Osteoblast (primary cell): ENCODE results near the gene RPP25. TPM values are rescaled to one million over a fixed set of nuclear protein-coding genes. Genes with fewer than 3 reads are reported as not detected.

Source experiments
- DNase-seq: peaks from one replicate; pipeline ENCODE4 v3.0.0; 2011; ENCODE audit warnings: low spot score, mixed read lengths; ENCODE audit not compliant: insufficient read length; ENCODE audit errors: missing footprints
- H2AFZ ChIP-seq: 2 replicates; pipeline ENCODE4 v1.6.0; 2011; ENCODE audit warnings: mild to moderate bottlenecking, low read length
- H3K27ac ChIP-seq: 2 replicates; pipeline ENCODE4 v1.5.1; 2011; ENCODE audit warnings: mild to moderate bottlenecking, low read depth, low read length, moderate library complexity
- H3K27me3 ChIP-seq: 2 replicates; pipeline ENCODE4 v1.6.0; 2012; ENCODE audit warnings: mild to moderate bottlenecking, control low read depth, inconsistent platforms, low read length, moderate library complexity; ENCODE audit not compliant: insufficient read depth
- H3K36me3 ChIP-seq: 2 replicates; pipeline ENCODE4 v1.5.1; 2011; ENCODE audit warnings: mild to moderate bottlenecking, low read length, control low read depth, moderate library complexity; ENCODE audit not compliant: insufficient read depth
- H3K4me1 ChIP-seq: 2 replicates; pipeline ENCODE4 v1.5.1; 2011; ENCODE audit warnings: mild to moderate bottlenecking, low read length, control low read depth, moderate library complexity; ENCODE audit not compliant: insufficient read depth
- H3K4me2 ChIP-seq: 2 replicates; pipeline ENCODE4 v1.6.0; 2011; ENCODE audit warnings: mild to moderate bottlenecking, low read length; ENCODE audit not compliant: insufficient read depth
- H3K4me3 ChIP-seq: fragments of 200-600 bp; sonication (generic); 3 replicates; pipeline ENCODE4 v1.5.1; 2012; ENCODE audit warnings: mild to moderate bottlenecking, low read length, inconsistent platforms; ENCODE audit not compliant: insufficient read depth
- H3K79me2 ChIP-seq: 2 replicates; pipeline ENCODE4 v1.6.0; 2012; ENCODE audit warnings: mild to moderate bottlenecking, low read length, control low read depth, inconsistent platforms; ENCODE audit not compliant: insufficient read depth
- H3K9me3 ChIP-seq: 2 replicates; pipeline ENCODE4 v1.5.1; 2011; ENCODE audit warnings: low read depth, low read length, control low read depth
- H4K20me1 ChIP-seq: 2 replicates; pipeline ENCODE4 v1.6.0; 2012; ENCODE audit warnings: mild to moderate bottlenecking, low read length, control low read depth; ENCODE audit not compliant: insufficient read depth
- total RNA-seq: library from RNA; depleted of rRNA; stranded (reverse); fragments of >200 nt; gene quantifications from 2 replicates; pipeline ENCODE4 v1.2.3, GENCODE V29; 2012
- TF ChIP-seq, protein P1 (sequence below): IDR thresholded peaks from 2 replicates; pipeline ENCODE4 v1.5.1; 2011; ENCODE audit warnings: mild to moderate bottlenecking, low read depth, low read length, moderate library complexity; ENCODE audit errors: extremely low read depth

RPP25 gene, protein sequence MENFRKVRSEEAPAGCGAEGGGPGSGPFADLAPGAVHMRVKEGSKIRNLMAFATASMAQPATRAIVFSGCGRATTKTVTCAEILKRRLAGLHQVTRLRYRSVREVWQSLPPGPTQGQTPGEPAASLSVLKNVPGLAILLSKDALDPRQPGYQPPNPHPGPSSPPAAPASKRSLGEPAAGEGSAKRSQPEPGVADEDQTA
- 6.2 and 6.9 TPM in 2 replicates for total RNA-seq

DNA sequence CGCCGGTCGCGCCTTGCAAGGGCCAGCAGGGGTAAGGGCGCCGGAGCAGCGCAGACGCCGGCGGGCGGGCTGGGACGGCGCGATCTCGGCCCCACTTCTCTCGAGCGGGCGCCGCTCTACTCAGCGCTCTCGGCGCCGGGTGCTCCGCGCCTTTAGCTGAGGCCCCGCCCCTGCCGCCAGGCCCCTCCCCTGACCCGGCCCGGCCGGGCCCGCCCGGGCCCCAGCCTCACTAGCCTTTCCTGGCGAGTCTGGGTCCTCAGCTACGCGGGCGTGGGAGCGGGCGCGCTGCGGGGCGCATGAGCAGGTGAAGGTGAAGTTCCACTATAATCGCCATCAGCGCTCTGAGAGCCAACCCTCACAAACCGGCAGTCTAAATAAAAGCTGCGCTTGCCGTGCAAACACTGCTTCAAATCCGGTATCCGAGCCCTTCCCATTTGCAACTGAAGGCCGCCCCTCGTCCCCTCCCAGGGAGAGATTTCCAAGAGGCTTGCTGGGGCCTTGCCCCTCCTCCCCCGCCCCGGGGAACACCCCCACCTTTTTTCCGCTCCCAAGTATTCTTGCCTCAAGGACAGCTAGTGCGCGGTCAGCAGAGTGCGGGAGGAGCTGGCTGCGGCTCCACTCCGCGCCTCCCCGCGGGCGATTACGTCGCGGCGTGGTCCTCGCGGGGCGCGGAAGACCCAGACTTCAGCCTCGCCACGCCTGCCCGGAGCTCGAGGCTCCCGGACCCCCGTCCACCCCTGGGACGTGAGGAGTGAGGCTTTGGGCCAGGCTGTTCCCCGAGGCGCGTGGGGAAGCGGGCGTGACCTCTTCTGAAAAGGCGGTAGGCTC lies at the start of gene RPP25:
Gene RPP25, minus strand, starts transcription at position 125 of the 828 bp plus-strand sequence. CDS start 189 bp downstream, outside the sequence.
- Histone ChIP-seq H3K27ac (no peak within 1 kb of the TSS), H3K4me3 (peak within 1 kb of the TSS; percentile 73), H3K27me3 (peaks cover 58% of the 10 kb centered on the region), H3K4me1 (peaks cover 24% of the 10 kb centered on the region), H4K20me1 (no peaks in the 10 kb centered on the region), H3K9me3 (no peaks in the 10 kb centered on the region), H3K4me2 (peak within 1 kb of the TSS; percentile 84), H3K36me3 (no peaks in the 10 kb centered on the region), H3K79me2 (no peaks in the 10 kb centered on the region), H2AFZ (peak within 1 kb of the TSS; percentile 81)
- TF ChIP-seq, protein P1, sequence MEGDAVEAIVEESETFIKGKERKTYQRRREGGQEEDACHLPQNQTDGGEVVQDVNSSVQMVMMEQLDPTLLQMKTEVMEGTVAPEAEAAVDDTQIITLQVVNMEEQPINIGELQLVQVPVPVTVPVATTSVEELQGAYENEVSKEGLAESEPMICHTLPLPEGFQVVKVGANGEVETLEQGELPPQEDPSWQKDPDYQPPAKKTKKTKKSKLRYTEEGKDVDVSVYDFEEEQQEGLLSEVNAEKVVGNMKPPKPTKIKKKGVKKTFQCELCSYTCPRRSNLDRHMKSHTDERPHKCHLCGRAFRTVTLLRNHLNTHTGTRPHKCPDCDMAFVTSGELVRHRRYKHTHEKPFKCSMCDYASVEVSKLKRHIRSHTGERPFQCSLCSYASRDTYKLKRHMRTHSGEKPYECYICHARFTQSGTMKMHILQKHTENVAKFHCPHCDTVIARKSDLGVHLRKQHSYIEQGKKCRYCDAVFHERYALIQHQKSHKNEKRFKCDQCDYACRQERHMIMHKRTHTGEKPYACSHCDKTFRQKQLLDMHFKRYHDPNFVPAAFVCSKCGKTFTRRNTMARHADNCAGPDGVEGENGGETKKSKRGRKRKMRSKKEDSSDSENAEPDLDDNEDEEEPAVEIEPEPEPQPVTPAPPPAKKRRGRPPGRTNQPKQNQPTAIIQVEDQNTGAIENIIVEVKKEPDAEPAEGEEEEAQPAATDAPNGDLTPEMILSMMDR: no peak
- peak; percentile 96 for DNase-seq

DNA sequence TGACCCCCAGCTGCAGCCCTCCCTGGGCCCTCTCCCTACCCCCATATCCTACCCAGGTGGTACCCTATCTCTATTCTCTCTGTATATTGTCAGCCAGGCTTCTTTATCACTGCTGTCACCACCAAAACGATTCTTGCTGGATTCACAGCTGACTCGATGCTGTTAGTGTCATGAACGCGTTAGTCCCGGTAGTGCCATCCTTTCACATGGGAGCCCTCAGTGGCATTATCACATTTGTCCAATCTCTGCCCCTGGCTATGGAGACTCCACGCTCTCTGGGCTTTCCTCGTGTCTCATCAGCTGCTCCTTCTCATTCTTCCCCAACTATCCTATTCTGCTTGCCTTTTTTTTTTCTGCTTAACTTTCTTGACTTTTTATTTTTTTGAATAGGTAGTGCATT lies 45.8 kb upstream of the RPP25 start:
- no peak for DNase-seq
- Histone ChIP-seq H3K27me3 (peaks cover 6% of the 10 kb centered on the region), H4K20me1 (no peaks in the 10 kb centered on the region), H3K4me3 (no peak overlapping the region), H3K27ac (no peak overlapping the region), H3K4me1 (no peaks in the 10 kb centered on the region), H2AFZ (no peak overlapping the region), H3K4me2 (no peak overlapping the region), H3K36me3 (no peaks in the 10 kb centered on the region), H3K79me2 (no peaks in the 10 kb centered on the region), H3K9me3 (peaks cover 3% of the 10 kb centered on the region)
- TF ChIP-seq, protein P1: no peak

DNA sequence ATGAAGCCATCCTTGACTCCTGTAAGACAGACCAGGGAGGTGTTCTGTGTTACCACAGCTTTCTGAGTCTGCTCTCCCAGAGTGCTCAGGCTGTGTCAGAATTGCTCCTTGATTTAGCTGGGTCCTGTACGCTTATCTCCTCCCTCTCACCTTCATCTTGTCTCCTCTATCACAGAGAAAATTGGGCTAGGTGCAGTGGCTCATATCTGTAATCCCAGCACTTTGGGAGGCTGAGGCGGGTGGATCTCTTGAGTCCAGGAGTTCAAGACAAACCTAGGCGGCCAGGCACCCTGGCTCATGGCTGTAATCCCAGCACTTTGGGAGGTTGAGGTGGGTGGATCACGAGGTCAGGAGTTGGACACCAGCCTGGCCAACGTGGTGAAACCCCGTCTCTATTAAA lies 44.7 kb upstream of the RPP25 start:
- Histone ChIP-seq H3K79me2 (no peaks in the 10 kb centered on the region), H3K4me3 (no peak overlapping the region), H3K27me3 (peaks cover 17% of the 10 kb centered on the region), H3K9me3 (peaks cover 4% of the 10 kb centered on the region), H3K4me1 (no peaks in the 10 kb centered on the region), H2AFZ (no peak overlapping the region), H3K4me2 (no peak overlapping the region), H3K27ac (no peak overlapping the region), H3K36me3 (no peaks in the 10 kb centered on the region), H4K20me1 (no peaks in the 10 kb centered on the region)
- TF ChIP-seq, protein P1: no peak
- no peak for DNase-seq

DNA sequence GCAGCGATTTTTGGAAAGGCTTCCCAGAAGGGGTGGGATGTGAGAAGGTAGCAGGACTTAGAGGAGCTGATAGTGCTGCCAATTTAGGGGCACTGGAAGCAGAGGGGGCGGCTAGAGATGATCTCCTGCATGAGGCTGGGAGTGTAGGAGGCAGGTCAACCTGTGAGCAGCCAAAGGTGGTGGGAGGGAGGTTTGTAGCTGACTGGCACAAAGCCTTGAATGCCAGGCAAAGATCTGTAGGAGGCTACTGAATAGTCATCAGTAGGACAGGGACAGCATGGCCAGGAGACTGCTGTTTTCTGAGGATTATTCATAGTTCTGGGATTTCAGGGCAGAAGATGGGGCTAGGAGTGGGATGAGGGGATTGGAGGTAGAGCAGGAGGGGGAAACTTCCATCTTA lies 41.0 kb upstream of the RPP25 start:
- peak; percentile 63 for DNase-seq
- Histone ChIP-seq H2AFZ (no peak overlapping the region), H4K20me1 (no peaks in the 10 kb centered on the region), H3K79me2 (no peaks in the 10 kb centered on the region), H3K27me3 (peaks cover 23% of the 10 kb centered on the region), H3K4me1 (no peaks in the 10 kb centered on the region), H3K4me3 (no peak overlapping the region), H3K27ac (no peak overlapping the region), H3K36me3 (no peaks in the 10 kb centered on the region), H3K9me3 (peaks cover 4% of the 10 kb centered on the region), H3K4me2 (no peak overlapping the region)
- TF ChIP-seq, protein P1: no peak
